Measurements from ENCODE around the gene C20orf144.

Gene C20orf144

DNA sequence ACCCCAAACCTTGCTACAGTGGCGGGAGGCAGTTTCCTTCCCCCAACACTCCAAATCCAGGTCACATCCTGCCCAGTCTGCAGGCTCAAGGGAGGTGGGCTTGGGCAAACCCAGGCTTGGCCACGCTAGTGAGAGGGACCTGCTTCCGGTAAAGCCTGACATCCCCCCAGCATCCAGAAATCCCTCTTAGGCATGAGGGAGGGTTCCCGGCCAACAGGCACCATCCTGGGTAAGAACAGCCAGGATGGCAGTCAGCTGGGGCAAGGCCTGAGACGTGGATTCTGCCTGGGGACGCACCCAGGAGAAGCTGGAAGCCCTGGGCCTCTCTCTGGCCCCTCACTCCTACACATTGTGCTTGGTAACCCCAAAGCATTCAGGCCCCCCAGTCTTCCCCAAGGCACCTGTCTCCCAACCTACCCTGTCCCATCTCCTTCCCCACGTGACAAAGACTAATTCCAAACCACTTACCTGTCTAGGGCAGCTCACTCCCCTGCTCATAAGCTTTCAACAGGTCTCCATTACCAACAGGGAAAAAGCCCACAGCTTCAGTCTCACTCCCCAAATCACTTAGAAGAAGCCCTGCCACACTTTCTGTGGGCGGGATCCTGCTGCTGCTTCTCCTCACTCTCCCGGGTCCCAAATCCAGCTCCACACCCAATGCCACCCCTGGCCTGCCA is 2.1 kb downstream of the C20orf144 start:
- DNase-seq = no peak

- DNase-seq = no peak
Measured at GRCh38 chr20:33664762-33665144, 2.6 kb downstream of the C20orf144 start.

GRCh38 chr20:33666293-33667244 is 4.4 kb downstream of the C20orf144 start, which contains the start of gene ACTL10:
Gene ACTL10, plus strand, starts transcription at chr20:33666943. Its CDS starts 555 bp downstream, at chr20:33667498.
- peak; percentile 23 to 98 (median 87) for DNase-seq

- peak in 29 of 56 donors; percentile 23 to 71 (median 48) for DNase-seq
Measured at GRCh38 chr20:33667245-33667675, 5.1 kb downstream of the C20orf144 start.

GRCh38 chr20:33667676-33668465 is 5.7 kb downstream of the C20orf144 start:
- DNase-seq = peak in 49 of 56 donors; percentile 16 to 79 (median 60)

GRCh38 chr20:33668466-33669155 is 6.5 kb downstream of the C20orf144 start:
- no peak for DNase-seq

DNA sequence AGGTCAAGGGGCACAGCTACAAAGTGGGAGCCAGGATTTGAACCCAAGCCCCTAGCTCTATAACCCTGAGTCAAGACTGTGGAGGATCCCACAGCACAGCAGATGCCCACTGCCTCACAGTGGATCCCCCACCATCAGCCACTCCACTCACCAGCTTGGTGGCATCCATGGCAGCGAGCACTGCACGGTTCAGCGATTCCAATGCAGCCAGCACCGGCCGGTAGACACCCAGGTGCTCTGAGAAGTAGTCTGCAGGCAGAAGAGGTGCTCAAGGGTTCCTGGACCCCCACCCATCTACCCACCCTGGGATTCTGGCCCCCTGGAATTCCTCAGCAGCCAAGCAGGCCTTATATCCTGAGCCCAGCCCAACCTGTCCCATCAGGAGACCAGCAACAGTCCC is 7.1 kb downstream of the C20orf144 start:
- no peak for DNase-seq

DNA sequence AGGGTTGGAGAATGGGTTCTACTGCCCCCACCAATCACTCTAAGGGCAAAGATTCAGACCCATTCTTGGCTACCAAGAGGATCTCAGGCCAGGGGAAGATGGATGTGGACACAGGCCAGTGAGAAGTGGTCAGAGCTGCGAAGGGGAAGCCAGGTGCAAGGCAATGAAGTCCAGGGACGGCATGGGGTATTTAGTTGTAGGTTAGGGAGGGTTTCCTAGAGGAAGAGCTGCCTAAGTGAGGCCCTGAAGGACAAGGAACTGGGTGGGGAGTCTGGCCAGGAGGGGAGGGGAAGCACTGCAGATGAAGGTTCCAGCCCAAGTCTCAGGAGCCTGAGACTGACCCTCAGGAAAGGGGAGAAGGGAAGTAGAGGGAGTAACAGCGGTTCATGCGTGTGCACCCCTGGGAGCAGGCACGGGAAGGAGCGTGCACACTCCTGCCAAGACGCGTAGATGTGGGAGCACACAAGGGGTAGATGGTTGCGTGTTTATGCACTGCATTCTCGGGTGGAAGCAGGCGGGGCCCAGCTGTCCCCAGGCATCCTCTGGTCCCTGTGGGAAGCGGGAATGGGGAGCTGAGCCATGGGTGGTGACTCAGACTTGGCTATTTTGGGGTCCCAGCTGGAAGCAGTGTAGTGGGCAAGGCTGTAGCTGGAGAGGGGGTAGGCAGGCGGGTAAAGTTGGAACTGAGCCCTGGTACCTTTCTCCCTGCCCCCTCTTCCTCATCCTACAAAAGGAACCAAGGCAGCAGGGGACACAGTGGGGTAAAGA is 7.9 kb downstream of the C20orf144 start:
- peak in 1 of 56 donors; percentile 15 for DNase-seq

DNA sequence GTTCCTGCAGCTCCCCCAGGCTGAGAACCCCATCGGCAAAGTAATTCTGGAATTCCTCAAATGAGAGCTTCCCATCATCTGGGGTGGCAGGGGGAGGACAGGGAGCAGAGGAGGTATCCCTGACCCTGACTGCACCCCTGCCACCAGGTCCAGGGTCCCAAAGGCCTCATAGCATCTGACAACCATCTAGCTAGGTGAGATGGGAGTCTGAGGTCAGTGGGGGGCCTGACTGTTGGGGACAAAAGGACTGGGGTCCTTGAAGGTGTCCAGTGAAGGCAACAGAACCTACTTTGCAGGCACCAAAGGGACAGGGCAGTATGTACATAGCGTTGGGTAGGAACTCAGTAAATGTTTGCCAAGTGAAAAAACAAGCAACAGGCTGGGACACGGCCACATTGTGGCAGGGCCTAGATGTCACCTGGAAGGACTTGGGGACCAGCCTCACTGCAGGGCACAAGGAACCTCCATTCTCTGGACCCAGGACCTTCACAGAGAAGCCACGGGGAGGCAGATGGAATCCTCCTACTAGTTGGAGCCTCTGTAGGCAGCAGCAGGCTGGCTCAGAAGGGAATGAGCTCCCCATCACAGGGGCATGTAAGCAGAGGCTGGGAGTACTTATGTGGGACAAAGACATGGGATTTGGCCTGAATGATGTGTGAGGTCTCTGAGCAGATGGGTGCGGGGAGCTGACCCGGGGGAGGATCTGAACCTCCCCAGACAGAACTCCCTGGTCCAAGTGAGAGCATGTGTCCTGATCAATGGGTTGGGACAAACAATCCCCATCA is 8.8 kb downstream of the C20orf144 start:
- DNase-seq = no peak

DNA sequence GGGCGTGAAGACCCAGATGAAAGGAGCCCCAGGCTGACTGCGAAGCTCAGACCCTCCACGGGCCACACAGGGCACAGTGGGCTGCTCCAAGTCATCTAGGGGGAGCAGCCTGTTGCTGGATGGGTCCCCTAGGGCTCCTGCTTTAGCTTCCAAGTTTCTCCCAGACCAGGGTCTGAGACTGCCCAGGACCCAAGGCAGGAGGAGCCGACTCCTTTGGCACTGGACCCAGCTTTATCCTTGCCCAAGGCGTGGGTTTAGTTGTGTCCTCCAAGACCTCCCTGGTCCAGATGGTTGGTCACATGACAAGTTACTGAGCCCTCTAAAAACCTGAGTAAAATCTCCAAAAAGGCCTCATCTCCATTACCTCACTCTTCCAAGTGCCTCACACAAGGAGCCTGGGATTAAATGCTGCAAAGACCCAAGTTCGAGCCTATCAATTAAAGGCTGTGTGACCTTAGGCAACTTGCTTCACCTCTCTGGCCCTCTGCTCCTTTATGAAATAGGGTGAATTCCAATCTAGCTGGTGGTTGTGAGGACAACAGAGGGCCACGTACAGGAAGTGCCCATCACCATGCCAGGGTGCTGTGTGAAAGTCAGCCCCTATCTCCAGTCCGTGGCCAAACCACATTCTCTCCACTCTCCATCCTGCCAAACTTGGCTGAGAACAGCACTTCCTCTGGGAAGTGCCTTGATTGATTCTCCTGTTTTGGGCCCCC is 9.6 kb downstream of the C20orf144 start:
- no peak for DNase-seq

- DNase-seq = no peak
Measured at GRCh38 chr20:33672426-33673113, 10.4 kb downstream of the C20orf144 start.

GRCh38 chr20:33673114-33673409 is 10.9 kb downstream of the C20orf144 start:
- DNase-seq = no peak

DNA sequence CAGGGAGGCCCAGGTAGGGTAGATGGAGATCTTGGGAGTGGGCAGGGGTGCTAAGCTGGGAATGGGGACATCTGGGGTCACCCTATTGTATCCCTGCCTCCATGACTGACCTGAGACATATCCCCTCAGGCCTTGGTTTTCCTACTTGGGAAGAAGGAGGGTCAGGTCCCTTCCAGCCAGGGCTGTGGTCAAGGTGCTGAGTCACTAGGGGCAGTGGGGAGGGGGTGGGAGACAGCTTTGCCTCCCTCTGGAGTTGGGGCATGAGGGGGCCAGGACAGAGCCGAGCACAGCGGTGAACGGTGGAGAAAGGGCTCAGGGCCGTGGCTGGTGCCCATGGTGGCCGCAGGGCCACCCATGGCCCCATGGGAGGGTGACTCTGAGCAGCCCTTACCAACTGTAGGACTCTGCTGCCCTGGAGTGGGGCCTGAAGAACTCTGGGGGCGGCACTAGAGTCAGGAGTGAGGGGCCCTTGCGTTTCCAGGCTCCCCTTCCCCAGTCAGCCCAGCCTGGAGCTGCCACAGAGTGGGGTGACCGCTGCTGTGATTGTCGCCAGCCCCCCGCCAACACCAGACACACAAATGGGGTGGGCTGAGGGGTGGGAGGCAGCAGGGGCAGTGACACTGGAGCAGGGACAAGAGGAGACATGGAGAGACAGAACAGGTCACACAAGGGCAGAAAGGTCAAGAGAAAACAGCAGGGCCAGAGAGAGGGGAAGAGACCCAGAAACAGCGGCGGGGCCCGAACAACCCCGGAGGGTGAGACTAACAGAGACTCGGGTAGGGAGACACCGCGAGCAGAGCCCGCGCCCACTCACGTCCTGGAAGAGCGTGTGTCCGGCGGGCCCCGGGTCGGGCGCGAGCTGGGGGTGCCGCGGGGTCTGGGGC is 11.5 kb downstream of the C20orf144 start:
- peak in 2 of 56 donors; percentile 20 to 67 for DNase-seq

GRCh38 chr20:33674294-33675135 is 12.4 kb downstream of the C20orf144 start, which contains the start of gene NECAB3:
Gene NECAB3, minus strand, starts transcription at chr20:33674428. Its CDS starts 76 bp downstream, at chr20:33674352.
- DNase-seq = peak in 53 of 56 donors; percentile 18 to 87 (median 65)

DNA sequence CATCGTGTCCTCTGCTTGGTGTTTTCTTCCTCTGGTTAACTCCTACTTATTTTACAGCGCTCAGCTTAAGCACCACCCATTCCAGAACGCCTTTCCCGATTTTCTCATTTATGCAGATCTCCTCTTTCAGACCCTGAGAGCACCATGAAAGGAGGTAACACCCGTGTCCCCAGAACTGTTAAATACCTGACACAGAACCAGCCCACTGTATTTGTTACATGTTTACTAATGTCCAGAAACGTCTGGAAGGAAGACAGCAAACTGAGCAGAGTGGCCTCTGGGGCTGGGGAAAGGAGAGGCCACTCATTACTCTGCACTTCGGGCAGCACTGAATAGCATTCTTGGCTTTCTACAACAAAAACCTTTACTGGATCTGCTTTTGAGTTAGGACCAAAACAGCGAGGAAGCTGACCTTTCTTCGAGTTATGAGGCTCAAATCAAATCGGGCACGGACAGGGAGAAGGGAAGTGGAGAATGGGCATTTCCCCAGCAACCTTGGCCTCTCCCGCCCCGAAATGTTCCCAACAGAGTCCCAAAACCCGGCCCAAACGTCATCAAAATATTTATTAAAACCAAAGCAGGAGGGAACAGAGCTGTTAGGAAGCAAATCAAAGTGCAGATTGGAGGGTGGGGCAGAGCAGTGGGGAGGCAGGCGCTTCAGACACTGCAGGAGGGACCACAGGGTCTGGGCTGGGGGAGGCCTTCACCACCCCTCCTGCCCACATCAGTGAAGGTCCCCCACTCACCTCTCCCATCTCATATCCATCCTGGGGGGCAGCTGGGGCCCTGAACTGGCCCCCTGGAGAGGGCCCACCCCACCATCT is 13.2 kb downstream of the C20orf144 start:
- DNase-seq = peak in 2 of 56 donors; percentile 46 to 54
